HCT116 (cell line): Measurements from ENCODE around the gene CLEC10A. TPM values are rescaled to one million over a fixed set of nuclear protein-coding genes. Genes with fewer than 3 reads are reported as not detected.

Experiments used
- ATAC-seq: fragments of 200-7000 bp; cut with Tn5 transposase; 2 replicates; pipeline ENCODE4 v1.9.1; 2020; ENCODE audit warnings: mild to moderate bottlenecking, moderate library complexity
- BruUV-seq: library from RNA; stranded (reverse); fragments of 400-500 nt; replicated peaks from 2 replicates; lab custom pipeline; 2021; lab: Mats Ljungman, UMichigan
- CTCF ChIA-PET: fragments of 300-600 bp; sonication (Branson Sonifier 250); formaldehyde crosslinking; loops from one replicate; lab custom pipeline; 2021; ENCODE audit warnings: antibody characterized with exemption; lab: Charles Lee
- POLR2A ChIA-PET: fragments of 300-600, 350-600 bp; sonication (Branson Sonifier 250); formaldehyde crosslinking; loops from one replicate; lab custom pipeline; 2021; ENCODE audit warnings: antibody characterized with exemption; lab: Charles Lee
- RAD21 ChIA-PET, 2 experiments: fragments of 300-600 bp; sonication (Branson Sonifier 250); formaldehyde crosslinking; loops; one replicate each; lab custom pipeline; 2023; ENCODE audit warnings: low total read pairs in 2 of 2; ENCODE audit not compliant: uncharacterized antibody in 2 of 2, unreplicated experiment in 2 of 2, low non-redundant PET in 1 of 2; lab: Charles Lee
- DNase-seq: peaks from one replicate; pipeline ENCODE4 v3.0.0-alpha.2; 2010; ENCODE audit warnings: low read depth, low spot score
- H2AFZ ChIP-seq: fragments of 200-600 bp; shearing (Covaris generic), sonication (generic); 2 replicates; pipeline ENCODE4 v1.6.1; 2017; ENCODE audit warnings: low read depth, mixed run types, mixed read lengths, antibody characterized with exemption, low read length; ENCODE audit not compliant: poor library complexity, severe bottlenecking
- H3K27ac ChIP-seq: 2 replicates; pipeline ENCODE4 v1.5.1; 2012; ENCODE audit warnings: low read depth, low read length
- H3K27me3 ChIP-seq: fragments of 200-600 bp; sonication (generic); 2 replicates; pipeline ENCODE4 v1.6.1; 2016; ENCODE audit warnings: mixed run types, low read length, mixed read lengths; ENCODE audit not compliant: insufficient read depth
- H3K36me3 ChIP-seq, 2 experiments: fragments of 200-500 bp in 1 of 2; fragments of 200-600 bp in 1 of 2; sonication (Bioruptor generic) in 1 of 2; sonication (generic) in 1 of 2; 2 replicates each; pipeline versions ENCODE4 v1.5.1 to v1.6.1; 2014 to 2016; ENCODE audit warnings: low read length in 2 of 2, inconsistent platforms in 1 of 2, mixed read lengths in 1 of 2, mixed run types in 1 of 2; ENCODE audit not compliant: insufficient read depth in 2 of 2, control insufficient read depth in 1 of 2
- H3K4me1 ChIP-seq, 2 experiments: fragments of 200-600 bp in 1 of 2; sonication (generic) in 1 of 2; 2 replicates each; pipeline versions ENCODE4 v1.5.1 to v1.6.1; 2012 to 2017; ENCODE audit warnings: low read length in 2 of 2, inconsistent platforms in 1 of 2, mild to moderate bottlenecking in 1 of 2, mixed read lengths in 1 of 2, mixed run types in 1 of 2, moderate library complexity in 1 of 2; ENCODE audit not compliant: insufficient read depth in 2 of 2, control insufficient read depth in 1 of 2
- H3K4me2 ChIP-seq: fragments of 200-600 bp; sonication (generic); 2 replicates; pipeline ENCODE4 v1.6.1; 2017; ENCODE audit warnings: mixed run types, low read length, mixed read lengths
- H3K4me3 ChIP-seq, 2 experiments: fragments of 200-600 bp in 1 of 2; sonication (generic) in 1 of 2; replicated peaks in 1 of 2; 2 replicates each; pipeline ENCODE4 v1.5.1; 2011 to 2016; ENCODE audit warnings: low read length in 2 of 2, control low read depth in 1 of 2, low read depth in 1 of 2, mild to moderate bottlenecking in 1 of 2, mixed read lengths in 1 of 2, mixed run types in 1 of 2
- H3K79me2 ChIP-seq: fragments of 200-600 bp; sonication (generic); 2 replicates; pipeline ENCODE4 v1.6.1; 2017; ENCODE audit warnings: mild to moderate bottlenecking, mixed run types, low read length, moderate library complexity, mixed read lengths; ENCODE audit not compliant: insufficient read depth
- H3K9ac ChIP-seq: fragments of 200-600 bp; sonication (generic); 2 replicates; pipeline ENCODE4 v1.6.1; 2016; ENCODE audit warnings: low read length, mixed read lengths
- H3K9me2 ChIP-seq: fragments of 200-600 bp; sonication (generic), shearing (Covaris generic); 2 replicates; pipeline ENCODE4 v1.6.1; 2017; ENCODE audit warnings: mixed run types, mild to moderate bottlenecking, moderate library complexity; ENCODE audit not compliant: insufficient read depth
- H3K9me3 ChIP-seq, 2 experiments: fragments of 200-500 bp in 1 of 2; fragments of 200-600 bp in 1 of 2; sonication (Bioruptor generic) in 1 of 2; sonication (generic) in 1 of 2; 2 replicates each; pipeline ENCODE4 v1.6.1; 2014 to 2017; ENCODE audit warnings: low read length in 2 of 2, mixed read lengths in 2 of 2, inconsistent platforms in 1 of 2, low read depth in 1 of 2, mild to moderate bottlenecking in 1 of 2, mixed run types in 1 of 2, moderate library complexity in 1 of 2; ENCODE audit not compliant: control insufficient read depth in 1 of 2, insufficient read depth in 1 of 2
- H4K20me1 ChIP-seq: fragments of 200-600 bp; sonication (generic), shearing (Covaris generic); 2 replicates; pipeline ENCODE4 v1.6.1; 2017; ENCODE audit warnings: mixed run types, mild to moderate bottlenecking, moderate library complexity; ENCODE audit not compliant: insufficient read depth
- CBX3 ChIP-seq: IDR thresholded peaks from 2 replicates; pipeline ENCODE4 v1.6.1; 2012; ENCODE audit warnings: low read depth
- CTCF ChIP-seq, 3 experiments: fragments of 200-600 bp in 1 of 3; sonication (generic) in 1 of 3; IDR thresholded peaks in 2 of 3; conservative IDR thresholded peaks in 1 of 3; 2 replicates each; pipeline ENCODE4 v1.5.1; 2012 to 2017; ENCODE audit warnings: low read depth in 2 of 3, low read length in 2 of 3, antibody characterized with exemption in 1 of 3, borderline replicate concordance in 1 of 3, control low read depth in 1 of 3, mild to moderate bottlenecking in 1 of 3, mixed read lengths in 1 of 3, mixed run types in 1 of 3, moderate library complexity in 1 of 3; ENCODE audit not compliant: insufficient read depth in 1 of 3
- EZH2 ChIP-seq: fragments of 200-600 bp; sonication (generic); IDR thresholded peaks from 2 replicates; pipeline ENCODE4 v1.6.1; 2017; ENCODE audit warnings: antibody characterized with exemption, mixed run types
- JUND ChIP-seq: IDR thresholded peaks from 2 replicates; pipeline ENCODE4 v1.6.1; 2012
- POLR2A ChIP-seq: IDR thresholded peaks from 2 replicates; pipeline ENCODE4 v1.7.0; 2011; ENCODE audit warnings: borderline replicate concordance; ENCODE audit not compliant: insufficient read depth, insufficient read length; ENCODE audit errors: extremely low read depth
- POLR2AphosphoS5 ChIP-seq: IDR thresholded peaks from 2 replicates; pipeline ENCODE4 v1.6.1; 2011; ENCODE audit warnings: mild to moderate bottlenecking, low read depth, low read length, moderate library complexity
- RAD21 ChIP-seq: IDR thresholded peaks from 2 replicates; pipeline ENCODE4 v1.6.1; 2012; ENCODE audit warnings: low read depth, mild to moderate bottlenecking
- SIN3A ChIP-seq: IDR thresholded peaks from 2 replicates; pipeline ENCODE4 v1.6.1; 2012; ENCODE audit warnings: low read depth
- SP1 ChIP-seq: IDR thresholded peaks from 2 replicates; pipeline ENCODE4 v1.6.1; 2012; ENCODE audit warnings: low read depth
- ZNF274 ChIP-seq: fragments of 200-500 bp; sonication (Bioruptor generic); IDR thresholded peaks from 2 replicates; pipeline ENCODE4 v1.6.1; 2014; ENCODE audit warnings: mild to moderate bottlenecking, low read depth, low read length, inconsistent platforms
- intact Hi-C: fragments of 100-400 bp; cut with micrococcal nuclease; formaldehyde crosslinking; loops from 2 replicates; pipeline ENCODE4 v1.10.0; 2022
- total RNA-seq: library from RNA; stranded (reverse); gene quantifications from one replicate; pipeline ENCODE4 v1.2.1, GENCODE V29; 2021; ENCODE audit not compliant: unreplicated experiment

The CLEC10A gene
- total RNA-seq, 1 experiment from 2014 or later = not detected

GRCh38 chr17:7045492-7046126 lies 34.4 kb downstream of the CLEC10A start (continued):
- TF ChIP-seq ZNF274 (no peak), EZH2 (no peak), POLR2A (no peak), SP1 (no peak), SIN3A (no peak), CTCF (IDR thresholded peaks at IDR 0.05 in 2 of 3, conservative IDR thresholded peaks at IDR 0.05 in 1 of 3; ENCODE audit: borderline replicate concordance in 1 of 3, insufficient read depth in 1 of 3, low read depth in 2 of 3, low read length in 2 of 3) (peak; percentile 69 to 96 (median 92)), JUND (no peak)

GRCh38 chr17:7043497-7044198 lies 36.4 kb downstream of the CLEC10A start, which contains the start of gene SLC16A11:
Gene SLC16A11, minus strand, starts transcription at chr17:7044092. Its CDS starts 579 bp downstream, at chr17:7043513.
- TF ChIP-seq CBX3 = no peak
- no peak for TF ChIP-seq POLR2AphosphoS5
- no peak for TF ChIP-seq POLR2A
- no peak for TF ChIP-seq RAD21
- H3K79me2 ChIP-seq = no peaks in the 10 kb centered on the region
- no TSS peak for BruUV-seq
- H3K9me2 ChIP-seq = no peaks in the 10 kb centered on the region
- intact Hi-C loops = no loop called here
- H3K27me3 ChIP-seq = no peaks in the 10 kb centered on the region
- CTCF ChIA-PET = interaction anchor here (1.0 to 2.9 kb wide), 2 partner anchors 90 to 177 kb away, joined by 3 to 22 read pairs; no protein-coding TSS in a partner anchor
- POLR2A ChIA-PET = interaction anchor here (0.6 kb wide), 1 partner anchor 102 kb away, joined by 3 read pairs; no protein-coding TSS in a partner anchor
- no peak within 1 kb of the TSS for H3K9ac ChIP-seq
- peaks cover 19 to 32% of the 10 kb centered on the region in 2 experiments for H3K4me1 ChIP-seq
- RAD21 ChIA-PET = no interaction called here
- no peak within 1 kb of the TSS for H3K27ac ChIP-seq
- H3K4me3 ChIP-seq = no peak within 1 kb of the TSS
- ATAC-seq = no peak
- no peaks in the 10 kb centered on the region for H4K20me1 ChIP-seq
- no peak within 1 kb of the TSS for H3K4me2 ChIP-seq
- no peak for DNase-seq
- H2AFZ ChIP-seq = no peak within 1 kb of the TSS
- H3K36me3 ChIP-seq = no peaks in the 10 kb centered on the region
- H3K9me3 ChIP-seq = no peaks in the 10 kb centered on the region
